MCF 10A (cell line): Measurements from ENCODE around the gene ASB2. TPM values are rescaled to one million over a fixed set of nuclear protein-coding genes. Genes with fewer than 3 reads are reported as not detected.

ENCODE experiments used
- BruUV-seq: library from RNA; stranded (reverse); fragments of 400-500 nt; replicated peaks from 2 replicates; lab custom pipeline; 2021; lab: Mats Ljungman, UMichigan
- CTCF ChIA-PET: fragments of 300-600 bp; sonication (Branson Sonifier 250); formaldehyde crosslinking; extraction: SDS; loops from one replicate; lab custom pipeline; 2021; ENCODE audit warnings: antibody characterized with exemption, inconsistent platforms; lab: Yijun Ruan, JAX
- POLR2A ChIA-PET: fragments of 300-600, 350-650 bp; sonication (Branson Sonifier 250); formaldehyde crosslinking; extraction: SDS; loops from one replicate; lab custom pipeline; 2020; ENCODE audit warnings: antibody characterized with exemption, inconsistent platforms; lab: Yijun Ruan, JAX
- DNase-seq: peaks from one replicate; pipeline ENCODE4 v3.0.0-alpha.2; 2018; ENCODE audit not compliant: unreplicated experiment
- H3K27ac Mint-ChIP-seq: one replicate; pipeline ENCODE4 v1.8.0; 2022; ENCODE audit warnings: mild to moderate bottlenecking, low read depth, mixed read lengths; ENCODE audit not compliant: unreplicated experiment
- H3K27me3 Mint-ChIP-seq: one replicate; pipeline ENCODE4 v1.8.0; 2022; ENCODE audit warnings: mixed read lengths; ENCODE audit not compliant: insufficient read depth, unreplicated experiment
- H3K36me3 Mint-ChIP-seq: one replicate; pipeline ENCODE4 v1.8.0; 2022; ENCODE audit warnings: mild to moderate bottlenecking, moderate library complexity, mixed read lengths; ENCODE audit not compliant: insufficient read depth, unreplicated experiment
- H3K4me1 Mint-ChIP-seq: one replicate; pipeline ENCODE4 v1.8.0; 2022; ENCODE audit warnings: mixed read lengths; ENCODE audit not compliant: insufficient read depth, unreplicated experiment
- H3K4me3 Mint-ChIP-seq: one replicate; pipeline ENCODE4 v1.8.0; 2022; ENCODE audit warnings: mild to moderate bottlenecking, moderate library complexity, mixed read lengths; ENCODE audit not compliant: unreplicated experiment
- H3K9me3 Mint-ChIP-seq: one replicate; pipeline ENCODE4 v1.8.0; 2022; ENCODE audit warnings: mixed read lengths; ENCODE audit not compliant: unreplicated experiment
- CTCF ChIP-seq: fragments of 200-600 bp; IDR thresholded peaks from one replicate; pipeline ENCODE4 v1.8.0; 2022; ENCODE audit warnings: antibody characterized with exemption, mild to moderate bottlenecking; ENCODE audit not compliant: unreplicated experiment
- intact Hi-C: fragments of 100-400 bp; cut with micrococcal nuclease; formaldehyde crosslinking; loops from 2 replicates; pipeline ENCODE4 v1.14.1; 2022
- total RNA-seq: library from RNA; stranded (reverse); gene quantifications from 2 replicates; pipeline ENCODE4 v1.2.3, GENCODE V29; 2022

Gene ASB2
- total RNA-seq, 1 experiment from 2014 or later = not detected

- TF ChIP-seq CTCF = no peak
- DNase-seq = no peak
- intact Hi-C loops = no loop called here
- Mint-ChIP-seq H3K9me3 (no peaks in the 10 kb centered on the region), H3K36me3 (no peaks in the 10 kb centered on the region), H3K4me1 (peaks cover 19% of the 10 kb centered on the region), H3K4me3 (no peak overlapping the region), H3K27me3 (peaks cover 11% of the 10 kb centered on the region), H3K27ac (no peak overlapping the region)
- CTCF ChIA-PET = interaction anchor here (0.6 to 1.7 kb wide), 4 partner anchors 8 to 344 kb away, joined by 3 to 11 read pairs (median 6); no protein-coding TSS in a partner anchor
- no TSS peak for BruUV-seq
- POLR2A ChIA-PET = no interaction called here
Observed at GRCh38 chr14:93998871-93999403, 22.6 kb upstream of the ASB2 start.

GRCh38 chr14:93997916-93998870 is 21.8 kb upstream of the ASB2 start:
- H3K27me3 Mint-ChIP-seq = peaks cover 3% of the 10 kb centered on the region
- intact Hi-C loops = no loop called here
- no peaks in the 10 kb centered on the region for H3K36me3 Mint-ChIP-seq
- peaks cover 19% of the 10 kb centered on the region for H3K4me1 Mint-ChIP-seq
- H3K27ac Mint-ChIP-seq = peak overlapping the region; percentile 35
- H3K4me3 Mint-ChIP-seq = no peak overlapping the region
- TF ChIP-seq CTCF = no peak
- ChIA-PET POLR2A (no interaction called here), CTCF (interaction anchor here (0.5 to 1.8 kb wide), 6 partner anchors 39 to 776 kb away, joined by 3 to 7 read pairs (median 4); no protein-coding TSS in a partner anchor)
- H3K9me3 Mint-ChIP-seq = no peaks in the 10 kb centered on the region
- no TSS peak for BruUV-seq
- no peak for DNase-seq

GRCh38 chr14:93997082-93997481 is 20.7 kb upstream of the ASB2 start, which contains the start of gene CCDC197:
Gene CCDC197, plus strand, starts transcription at chr14:93997301. Its CDS starts 831 bp downstream, at chr14:93998132.
- H3K27ac Mint-ChIP-seq = peak within 1 kb of the TSS; percentile 35
- ChIA-PET CTCF (interaction anchor here (0.9 to 1.8 kb wide), 6 partner anchors 12 to 343 kb away, joined by 3 to 7 read pairs (median 4); no protein-coding TSS in a partner anchor), POLR2A (no interaction called here)
- intact Hi-C loops = no loop called here
- TF ChIP-seq CTCF = no peak
- H3K4me3 Mint-ChIP-seq = no peak within 1 kb of the TSS
- DNase-seq = peak; percentile 15
- H3K36me3 Mint-ChIP-seq = no peaks in the 10 kb centered on the region
- peaks cover 17% of the 10 kb centered on the region for H3K4me1 Mint-ChIP-seq
- H3K27me3 Mint-ChIP-seq = no peaks in the 10 kb centered on the region
- BruUV-seq = no TSS peak
- no peaks in the 10 kb centered on the region for H3K9me3 Mint-ChIP-seq
